Upper lobe of right lung (tissue), 1 donor: ENCODE results near the gene GSAP. TPM values are rescaled to one million over a fixed set of nuclear protein-coding genes. Genes with fewer than 3 reads are reported as not detected.
"Not testable (repeated sequence)": the region's sequence is repeated elsewhere in the genome, so short reads cannot be mapped to it uniquely, and the experiment has no call there.

ENCODE experiments used
- ATAC-seq: fragments of 200-7000 bp; cut with Tn5 transposase; one replicate; pipeline ENCODE4 v1.9.1; 2020; ENCODE audit warnings: mild to moderate bottlenecking, moderate library complexity
- DNase-seq: peaks from one replicate; pipeline ENCODE4 v3.0.0-alpha.2; 2020
- H3K27ac ChIP-seq: fragments of 200-600 bp; one replicate; pipeline ENCODE4 v1.8.0; 2022
- H3K27me3 ChIP-seq: fragments of 200-600 bp; one replicate; pipeline ENCODE4 v1.8.0; 2022; ENCODE audit warnings: mild to moderate bottlenecking
- H3K36me3 ChIP-seq: fragments of 200-600 bp; one replicate; pipeline ENCODE4 v1.8.0; 2022
- H3K4me1 ChIP-seq: fragments of 200-600 bp; one replicate; pipeline ENCODE4 v1.8.0; 2022
- H3K4me3 ChIP-seq: fragments of 200-600 bp; one replicate; pipeline ENCODE4 v1.8.0; 2022; ENCODE audit warnings: mild to moderate bottlenecking
- H3K9me3 ChIP-seq: fragments of 200-600 bp; one replicate; pipeline ENCODE4 v1.8.0; 2022
- CTCF ChIP-seq: fragments of 200-600 bp; IDR thresholded peaks from one replicate; pipeline ENCODE4 v1.8.0; 2022; ENCODE audit warnings: antibody characterized with exemption
- intact Hi-C: fragments of 100-400 bp; cut with DNase I; formaldehyde crosslinking; loops from one replicate; pipeline ENCODE4 v1.11.0; 2022
- total RNA-seq: library from RNA; stranded (reverse); fragmentation: NEBNext Ultra II Directional; extraction: Animal tissue kit (Norgen Biotek cat#: 25700); gene quantifications from one replicate; pipeline ENCODE4 v1.2.1, GENCODE V29; 2021
- donor health status: DM: no; HTN: yes; CAD: no; lungs with severe emphysema.

GSAP gene
- total RNA-seq, 1 donor from 2014 or later, result 64.9 TPM

DNA sequence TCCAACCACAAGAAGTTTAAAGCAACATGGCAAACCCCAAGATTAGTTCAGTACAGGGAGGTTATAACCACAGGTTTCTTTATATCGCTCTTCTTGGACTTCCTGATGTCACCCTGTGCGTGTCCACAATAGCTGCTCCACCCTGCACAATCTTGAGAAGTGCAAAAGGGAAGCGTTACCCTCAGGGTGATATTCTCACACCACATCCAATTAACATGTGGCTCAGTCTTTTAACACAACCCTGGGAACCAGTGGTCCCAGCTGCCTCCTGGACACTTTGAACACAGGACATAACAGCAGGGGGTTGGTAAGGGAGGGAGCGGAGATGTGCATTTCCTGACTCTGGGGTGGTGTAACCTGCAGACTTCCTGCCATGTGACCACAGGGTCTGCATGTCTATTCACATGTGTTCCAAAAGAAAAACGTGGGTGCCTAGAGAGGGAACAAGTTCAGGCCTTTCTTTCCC lies 64.6 kb downstream of the GSAP start:
- no peaks in the 10 kb centered on the region for H3K9me3 ChIP-seq
- no peak overlapping the region for H3K27ac ChIP-seq
- peaks cover 34% of the 10 kb centered on the region for H3K4me1 ChIP-seq
- peaks cover 7% of the 10 kb centered on the region for H3K36me3 ChIP-seq
- H3K4me3 ChIP-seq, result no peak overlapping the region
- intact Hi-C loops, result no loop called here
- TF ChIP-seq CTCF, result no peak
- no peaks in the 10 kb centered on the region for H3K27me3 ChIP-seq
- no peak for DNase-seq
- peak; percentile 89 for ATAC-seq

DNA sequence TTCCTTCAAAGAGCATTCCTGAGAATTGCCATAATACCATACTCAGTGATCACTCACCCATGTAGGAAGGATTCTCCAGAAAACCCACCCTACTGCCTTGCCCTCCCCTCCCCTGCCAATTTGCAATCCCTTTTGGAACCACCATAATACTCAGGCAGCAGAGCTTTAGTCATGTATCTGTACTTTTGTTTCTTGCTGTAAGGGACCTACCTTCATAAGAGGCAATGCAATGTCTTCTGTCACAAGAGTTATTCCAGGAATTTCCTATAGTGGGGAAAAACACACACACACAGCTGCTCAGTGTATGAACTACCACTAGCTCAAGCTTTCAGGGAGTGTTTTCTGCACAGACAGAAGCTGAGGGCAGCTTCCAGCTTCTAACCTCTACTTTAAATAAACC lies 67.0 kb downstream of the GSAP start:
- H3K36me3 ChIP-seq, result peaks cover 6% of the 10 kb centered on the region
- H3K9me3 ChIP-seq, result no peaks in the 10 kb centered on the region
- intact Hi-C loops, result no loop called here
- DNase-seq (no peak), ATAC-seq (peak; percentile 32)
- no peak for TF ChIP-seq CTCF
- no peak overlapping the region for H3K4me3 ChIP-seq
- H3K27me3 ChIP-seq, result no peaks in the 10 kb centered on the region
- H3K4me1 ChIP-seq, result peaks cover 33% of the 10 kb centered on the region
- H3K27ac ChIP-seq, result no peak overlapping the region

GRCh38 chr7:77348371-77348813 lies 67.8 kb downstream of the GSAP start:
- Histone ChIP-seq H3K9me3 (no peaks in the 10 kb centered on the region), H3K27me3 (no peaks in the 10 kb centered on the region), H3K36me3 (no peaks in the 10 kb centered on the region), H3K4me3 (no peak overlapping the region), H3K4me1 (peaks cover 26% of the 10 kb centered on the region), H3K27ac (no peak overlapping the region)
- no peak for TF ChIP-seq CTCF
- intact Hi-C loops, result no loop called here
- DNase-seq (no peak), ATAC-seq (peak; percentile 43)

DNA sequence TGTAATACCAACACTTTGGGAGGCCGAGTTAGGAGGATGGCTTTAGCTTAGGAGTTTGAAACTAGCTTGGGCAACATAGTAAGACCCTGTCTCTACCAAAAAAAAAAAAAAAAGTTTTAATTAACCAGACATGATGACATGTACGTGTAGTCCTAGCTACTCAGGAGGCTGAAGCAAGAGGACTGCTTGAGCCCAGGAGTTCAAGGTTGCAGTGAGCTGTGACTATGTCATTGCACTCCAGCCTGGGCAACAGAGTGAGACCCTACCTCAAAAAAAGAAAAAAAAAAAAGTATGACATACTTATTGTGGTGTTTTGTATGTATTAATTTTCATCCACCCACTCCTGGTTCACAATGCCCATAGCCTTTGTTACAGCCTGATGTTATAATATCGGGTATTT lies 69.7 kb downstream of the GSAP start:
- DNase-seq, result no peak

DNA sequence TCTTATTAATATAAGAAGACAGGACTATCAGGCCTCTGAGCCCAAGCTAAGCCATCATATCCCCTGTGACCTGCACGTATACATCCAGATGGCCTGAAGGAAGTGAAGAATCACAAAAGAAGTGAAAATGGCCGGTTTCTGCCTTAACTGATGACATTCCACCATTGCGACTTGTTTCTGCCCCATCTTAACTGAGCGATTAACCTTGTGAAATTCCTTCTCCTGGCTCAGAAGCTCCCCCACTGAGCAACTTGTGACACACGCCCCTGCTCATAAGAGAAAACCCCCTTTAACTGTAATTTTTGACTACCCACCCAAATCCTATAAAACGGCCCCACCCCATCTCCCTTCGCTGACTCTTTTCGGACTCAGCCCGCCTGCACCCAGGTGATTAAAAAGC lies 70.7 kb downstream of the GSAP start:
- intact Hi-C loops, result not testable (repeated sequence)

More for the DNA sequence above, 69.7 kb downstream of the GSAP start:
- peaks cover 13% of the 10 kb centered on the region for H3K4me1 ChIP-seq
- H3K9me3 ChIP-seq, result no peaks in the 10 kb centered on the region
- ATAC-seq, result no peak
- no peaks in the 10 kb centered on the region for H3K36me3 ChIP-seq
- H3K27me3 ChIP-seq, result no peaks in the 10 kb centered on the region
- no peak for TF ChIP-seq CTCF
- no peak overlapping the region for H3K27ac ChIP-seq
- intact Hi-C loops, result no loop called here
- H3K4me3 ChIP-seq, result no peak overlapping the region

GRCh38 chr7:77339726-77340125 lies 76.4 kb downstream of the GSAP start:
- no peaks in the 10 kb centered on the region for H3K9me3 ChIP-seq
- peaks cover 23% of the 10 kb centered on the region for H3K4me1 ChIP-seq
- H3K27ac ChIP-seq, result no peak overlapping the region
- H3K4me3 ChIP-seq, result no peak overlapping the region
- DNase-seq (no peak), ATAC-seq (no peak)
- intact Hi-C loops, result no loop called here
- no peak for TF ChIP-seq CTCF
- no peaks in the 10 kb centered on the region for H3K27me3 ChIP-seq
- no peaks in the 10 kb centered on the region for H3K36me3 ChIP-seq

More for the DNA sequence above, 70.7 kb downstream of the GSAP start:
- H3K4me1 ChIP-seq, ATAC-seq, H3K27me3 ChIP-seq, H3K27ac ChIP-seq, H3K4me3 ChIP-seq, H3K36me3 ChIP-seq, H3K9me3 ChIP-seq, DNase-seq: not testable (repeated sequence)
